OCI-LY1 (cell line): Measurements from ENCODE around the gene TMEM131.

ENCODE experiments used
- EZH2 ChIP-seq: fragments of 200-600 bp; sonication (generic), shearing (Covaris generic); IDR thresholded peaks from 2 replicates; pipeline ENCODE4 v1.8.0; 2017; ENCODE audit warnings: borderline replicate concordance, mixed run types, mild to moderate bottlenecking, antibody characterized with exemption, low read length, moderate library complexity, mixed read lengths
- TF ChIP-seq, protein P1 (sequence below): fragments of 200-600 bp; sonication (generic), shearing (Covaris generic); IDR thresholded peaks from 2 replicates; pipeline ENCODE4 v1.5.1; 2017; ENCODE audit warnings: mild to moderate bottlenecking, antibody characterized with exemption, low read length, moderate library complexity, mixed read lengths

DNA sequence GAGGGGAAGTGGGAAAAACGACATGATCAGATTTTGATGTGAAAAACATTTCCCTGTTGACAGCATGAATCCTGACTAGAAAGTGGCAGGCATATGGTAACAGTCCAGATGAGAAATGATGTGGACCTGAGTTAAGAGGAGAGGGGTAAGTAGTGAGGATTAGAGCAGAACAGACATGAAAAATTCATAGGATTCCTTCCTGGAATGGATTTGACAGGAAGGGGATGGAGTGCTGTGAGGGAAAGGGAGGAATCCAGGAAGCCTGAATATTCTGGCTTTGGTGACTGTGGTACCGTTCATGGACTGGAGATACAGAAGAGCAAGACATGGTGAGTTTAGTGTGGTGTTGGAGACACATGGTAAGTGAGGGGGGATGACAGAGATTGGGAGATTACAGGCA is 115.4 kb downstream of the TMEM131 start:
- TF ChIP-seq, protein P1, sequence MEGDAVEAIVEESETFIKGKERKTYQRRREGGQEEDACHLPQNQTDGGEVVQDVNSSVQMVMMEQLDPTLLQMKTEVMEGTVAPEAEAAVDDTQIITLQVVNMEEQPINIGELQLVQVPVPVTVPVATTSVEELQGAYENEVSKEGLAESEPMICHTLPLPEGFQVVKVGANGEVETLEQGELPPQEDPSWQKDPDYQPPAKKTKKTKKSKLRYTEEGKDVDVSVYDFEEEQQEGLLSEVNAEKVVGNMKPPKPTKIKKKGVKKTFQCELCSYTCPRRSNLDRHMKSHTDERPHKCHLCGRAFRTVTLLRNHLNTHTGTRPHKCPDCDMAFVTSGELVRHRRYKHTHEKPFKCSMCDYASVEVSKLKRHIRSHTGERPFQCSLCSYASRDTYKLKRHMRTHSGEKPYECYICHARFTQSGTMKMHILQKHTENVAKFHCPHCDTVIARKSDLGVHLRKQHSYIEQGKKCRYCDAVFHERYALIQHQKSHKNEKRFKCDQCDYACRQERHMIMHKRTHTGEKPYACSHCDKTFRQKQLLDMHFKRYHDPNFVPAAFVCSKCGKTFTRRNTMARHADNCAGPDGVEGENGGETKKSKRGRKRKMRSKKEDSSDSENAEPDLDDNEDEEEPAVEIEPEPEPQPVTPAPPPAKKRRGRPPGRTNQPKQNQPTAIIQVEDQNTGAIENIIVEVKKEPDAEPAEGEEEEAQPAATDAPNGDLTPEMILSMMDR, result no peak
- no peak for TF ChIP-seq EZH2
